ENCODE measurements around the gene AGMAT.

DNA sequence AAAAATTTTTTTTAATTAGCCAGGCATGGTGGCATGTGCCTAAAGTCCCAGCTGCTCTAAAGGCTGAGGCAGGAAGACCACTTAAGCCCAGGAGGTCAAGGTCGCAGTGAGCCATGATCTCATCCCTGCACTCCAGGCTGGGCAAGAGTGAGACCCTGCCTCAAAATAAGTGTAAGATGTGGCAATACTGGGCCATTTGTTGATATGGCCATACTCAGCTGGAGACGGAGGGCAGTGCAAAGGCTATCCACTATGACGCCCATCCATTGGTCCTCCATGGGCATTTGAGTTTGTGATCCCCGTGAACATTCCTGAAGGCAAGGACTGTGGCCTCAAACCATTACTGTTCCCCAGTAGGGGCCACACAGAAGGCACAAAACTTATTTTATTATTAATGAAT lies 62.3 kb downstream of the AGMAT start:
- TF ChIP-seq POLR2A (IDR thresholded peaks at IDR 0.05), result no peak
- TF ChIP-seq, protein P1, sequence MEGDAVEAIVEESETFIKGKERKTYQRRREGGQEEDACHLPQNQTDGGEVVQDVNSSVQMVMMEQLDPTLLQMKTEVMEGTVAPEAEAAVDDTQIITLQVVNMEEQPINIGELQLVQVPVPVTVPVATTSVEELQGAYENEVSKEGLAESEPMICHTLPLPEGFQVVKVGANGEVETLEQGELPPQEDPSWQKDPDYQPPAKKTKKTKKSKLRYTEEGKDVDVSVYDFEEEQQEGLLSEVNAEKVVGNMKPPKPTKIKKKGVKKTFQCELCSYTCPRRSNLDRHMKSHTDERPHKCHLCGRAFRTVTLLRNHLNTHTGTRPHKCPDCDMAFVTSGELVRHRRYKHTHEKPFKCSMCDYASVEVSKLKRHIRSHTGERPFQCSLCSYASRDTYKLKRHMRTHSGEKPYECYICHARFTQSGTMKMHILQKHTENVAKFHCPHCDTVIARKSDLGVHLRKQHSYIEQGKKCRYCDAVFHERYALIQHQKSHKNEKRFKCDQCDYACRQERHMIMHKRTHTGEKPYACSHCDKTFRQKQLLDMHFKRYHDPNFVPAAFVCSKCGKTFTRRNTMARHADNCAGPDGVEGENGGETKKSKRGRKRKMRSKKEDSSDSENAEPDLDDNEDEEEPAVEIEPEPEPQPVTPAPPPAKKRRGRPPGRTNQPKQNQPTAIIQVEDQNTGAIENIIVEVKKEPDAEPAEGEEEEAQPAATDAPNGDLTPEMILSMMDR (IDR thresholded peaks at IDR 0.05), result no peak

Data from testis (tissue), 2 donors.